ENCODE measurements around the gene CCN6.
"Not testable (repeated sequence)": the region's sequence is repeated elsewhere in the genome, so short reads cannot be mapped to it uniquely, and the experiment has no call there.

Gene CCN6

DNA sequence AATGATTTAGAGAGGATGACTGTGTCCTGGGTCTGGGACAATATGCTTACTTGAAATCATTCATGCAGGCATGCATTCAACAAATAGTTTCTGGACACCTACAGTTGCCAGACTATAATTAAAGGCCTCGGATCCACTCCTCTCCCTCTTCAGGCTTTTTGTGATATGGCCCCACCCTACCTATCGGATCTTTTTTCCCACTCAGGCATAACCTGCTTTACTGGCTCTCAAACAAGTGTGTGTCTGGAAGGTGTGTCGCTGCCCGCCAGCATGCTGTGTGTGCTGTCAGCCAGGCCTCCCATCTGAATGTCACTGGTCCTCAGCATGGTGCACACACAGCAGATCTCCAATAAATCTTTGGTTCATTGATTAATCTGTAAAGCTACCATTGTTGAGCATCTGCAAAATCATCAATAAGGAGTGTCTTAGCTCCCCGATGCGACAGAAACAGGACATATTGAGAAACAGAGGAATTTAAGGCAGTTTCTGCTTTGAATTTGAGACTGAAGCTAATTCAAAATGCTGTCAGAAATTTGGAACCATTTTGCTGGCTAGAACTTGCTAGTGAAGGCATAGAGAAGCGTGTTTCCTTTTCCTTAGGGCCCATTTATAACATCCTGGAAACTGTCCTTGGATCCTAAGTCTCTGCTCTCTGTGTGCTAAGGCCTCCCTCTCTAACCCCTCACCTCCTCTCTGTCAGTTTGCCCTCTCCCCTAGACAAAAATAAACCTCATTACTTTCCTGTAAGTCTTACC is 23.5 kb upstream of the CCN6 start:
- no peak for DNase-seq

DNA sequence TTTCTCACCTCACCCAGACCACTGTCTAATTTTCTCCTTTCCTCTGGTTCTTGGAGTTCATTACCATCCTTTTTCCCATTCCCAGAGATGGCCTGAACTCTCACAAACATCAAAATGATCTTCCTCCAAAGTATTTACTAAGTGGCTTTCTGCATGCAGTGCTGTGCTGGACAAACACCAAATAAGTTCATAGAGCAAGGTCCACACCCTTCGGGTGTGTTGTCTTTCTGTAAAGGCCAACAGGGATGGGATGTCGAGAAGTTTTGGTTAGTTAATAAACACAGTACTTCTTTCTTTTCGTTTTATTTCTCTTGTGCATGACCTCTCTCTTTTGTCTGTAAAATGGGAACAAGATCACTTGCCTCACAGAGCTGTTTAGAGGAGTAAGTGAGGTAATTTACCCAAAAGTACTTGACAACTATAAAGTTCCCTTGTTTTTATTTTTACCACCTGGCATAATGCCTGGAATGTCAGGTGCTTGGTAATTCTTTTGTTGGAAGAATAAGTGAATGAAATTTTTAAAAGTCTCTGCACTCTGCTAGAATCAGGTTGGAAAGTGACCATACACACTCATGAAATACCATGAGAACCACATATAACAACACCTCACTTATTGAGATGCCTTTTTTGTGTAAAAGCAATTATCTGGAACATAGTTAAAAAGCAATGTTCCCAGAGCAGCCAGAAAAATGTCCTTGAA is 22.8 kb upstream of the CCN6 start:
- DNase-seq: no peak

DNA sequence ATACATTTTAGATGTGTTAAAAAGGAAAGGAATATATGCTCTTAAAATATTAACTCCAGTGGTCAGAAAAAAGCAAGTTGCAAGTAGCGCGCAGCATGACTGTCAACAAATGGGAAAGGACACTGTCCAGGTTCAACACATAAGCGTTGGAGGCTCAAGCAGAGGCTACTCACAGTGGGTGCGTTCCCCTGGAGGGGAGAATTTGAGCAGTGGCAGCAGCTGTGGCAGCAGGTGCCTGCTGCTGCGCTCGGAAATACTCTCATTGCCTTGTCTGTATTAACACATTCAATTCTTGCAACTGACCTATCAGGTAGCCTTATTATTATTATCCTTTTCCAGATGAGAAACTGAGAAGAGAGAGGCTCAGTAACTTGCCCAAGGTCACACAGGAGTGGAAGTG is 21.9 kb upstream of the CCN6 start:
- no peak for DNase-seq

DNA sequence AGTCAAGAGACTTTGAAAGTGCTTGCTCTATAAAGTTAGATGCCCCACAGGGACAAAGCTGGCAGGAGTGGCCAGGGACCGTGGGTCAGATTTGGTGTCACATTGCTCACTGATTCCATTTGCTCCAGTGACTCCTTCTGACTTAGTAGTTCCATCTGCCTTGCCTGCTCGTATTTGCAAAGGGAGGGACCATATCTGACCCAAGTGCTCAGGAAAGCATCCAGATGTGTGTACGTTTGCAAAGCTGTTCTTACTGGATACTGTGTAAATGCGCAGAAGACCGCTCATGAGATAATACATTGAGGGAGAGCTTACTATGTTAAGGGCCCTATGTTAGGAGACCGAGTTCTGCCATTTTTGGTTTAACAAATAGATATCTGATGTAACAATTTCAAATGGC is 21.2 kb upstream of the CCN6 start:
- no peak for DNase-seq

DNA sequence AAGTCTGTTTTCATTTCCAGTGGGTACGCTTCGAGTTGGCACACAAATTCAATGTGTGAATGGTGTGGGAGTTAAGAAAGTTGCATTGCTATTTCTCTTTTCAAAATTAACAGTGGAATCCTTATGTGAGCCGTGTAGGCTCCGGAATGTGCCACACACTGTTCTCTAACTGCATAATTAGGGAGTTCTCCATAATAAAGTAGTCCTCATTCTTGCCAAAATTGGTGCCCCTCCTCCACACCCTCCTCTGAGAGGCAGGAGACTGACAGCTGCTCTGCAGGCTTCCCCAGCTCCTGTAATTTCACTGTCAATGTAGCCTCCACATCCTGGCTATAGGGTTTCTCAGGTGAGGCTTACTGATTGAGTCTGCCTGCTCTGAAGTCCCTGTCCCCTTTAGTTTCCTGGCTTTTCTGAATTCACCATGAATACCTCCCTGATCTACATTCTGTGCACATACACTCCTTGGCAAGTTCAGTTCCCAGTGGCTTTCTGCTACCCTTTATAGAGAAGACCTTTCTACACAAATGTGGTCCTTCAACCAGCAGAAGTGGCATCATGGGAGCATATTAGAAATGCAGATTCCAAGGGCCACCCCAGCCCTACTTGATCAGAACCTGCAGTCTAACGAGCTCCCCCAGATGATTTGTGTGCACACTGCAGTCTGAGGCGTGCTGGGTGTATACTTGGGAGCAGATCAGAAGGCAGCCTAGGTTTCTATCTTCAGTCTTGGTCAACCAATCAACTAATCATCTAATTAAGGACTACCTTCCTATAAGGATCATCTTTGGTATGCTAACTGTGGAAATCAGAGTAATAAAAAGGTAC is 19.9 kb upstream of the CCN6 start:
- DNase-seq: no peak

DNA sequence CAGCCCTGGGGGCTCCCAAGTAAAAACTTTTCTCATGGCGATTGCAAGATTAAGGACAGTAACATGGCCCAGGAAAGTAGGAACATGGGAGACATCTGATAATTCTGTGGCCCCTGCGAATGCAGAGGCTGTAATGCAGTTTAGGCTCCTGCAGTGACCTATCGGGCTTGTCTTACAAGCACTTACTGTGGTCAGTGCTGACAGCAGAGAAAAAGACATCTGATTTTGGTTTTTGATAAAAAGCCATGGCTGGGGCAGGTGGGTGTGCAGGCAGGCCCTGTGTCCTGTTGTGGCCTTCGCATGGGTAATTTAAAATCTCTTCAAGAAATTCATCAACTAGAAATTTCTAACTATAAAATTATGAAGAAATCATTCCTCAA is 19.3 kb upstream of the CCN6 start:
- DNase-seq: no peak

DNA sequence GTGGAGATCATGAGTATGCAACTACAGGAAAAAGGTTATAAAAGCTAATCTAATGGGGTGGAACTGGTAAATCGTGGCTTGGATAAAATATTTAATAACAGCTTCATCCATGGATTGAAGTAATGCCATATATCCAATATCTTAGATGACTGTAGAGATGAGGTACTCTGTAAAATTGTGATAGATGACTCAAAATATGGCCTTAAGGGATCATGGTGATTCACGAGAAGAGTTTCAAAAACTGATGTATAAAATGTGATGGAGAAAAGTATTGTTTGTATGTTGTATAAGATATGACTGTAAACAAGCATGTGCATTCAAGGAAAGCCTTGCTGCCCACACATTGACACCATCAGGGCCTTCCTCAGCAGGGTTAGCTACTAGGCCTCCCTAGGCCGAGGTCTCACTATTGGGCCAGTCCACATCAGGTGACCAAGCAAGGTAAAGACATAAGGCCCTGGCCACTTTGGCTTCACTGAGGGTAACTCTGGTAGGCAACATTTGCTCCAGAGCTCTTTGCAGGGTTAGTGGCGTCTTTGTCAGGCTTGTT is 17.7 kb upstream of the CCN6 start:
- no peak for DNase-seq

DNA sequence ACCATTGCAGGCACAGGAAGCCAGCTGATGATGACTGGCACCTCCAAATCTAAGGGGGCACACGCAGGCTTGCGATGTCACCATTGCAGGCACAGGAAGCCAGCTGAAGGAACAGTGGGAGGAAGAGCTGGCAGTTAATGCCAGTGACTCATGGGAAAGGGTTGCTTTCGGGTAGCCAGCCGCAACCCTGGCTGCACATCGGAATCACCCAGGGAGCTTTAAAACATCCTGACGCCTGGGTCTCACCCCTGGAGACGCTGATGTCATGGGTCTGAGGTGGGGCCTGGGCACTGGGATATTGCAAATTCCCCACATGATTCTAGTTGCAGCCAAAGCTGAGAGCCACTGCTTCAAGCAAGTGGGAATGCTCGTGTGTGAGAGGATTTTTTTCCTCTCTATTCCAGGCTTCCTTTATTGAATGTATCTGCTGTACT is 16.1 kb upstream of the CCN6 start:
- DNase-seq: no peak

DNA sequence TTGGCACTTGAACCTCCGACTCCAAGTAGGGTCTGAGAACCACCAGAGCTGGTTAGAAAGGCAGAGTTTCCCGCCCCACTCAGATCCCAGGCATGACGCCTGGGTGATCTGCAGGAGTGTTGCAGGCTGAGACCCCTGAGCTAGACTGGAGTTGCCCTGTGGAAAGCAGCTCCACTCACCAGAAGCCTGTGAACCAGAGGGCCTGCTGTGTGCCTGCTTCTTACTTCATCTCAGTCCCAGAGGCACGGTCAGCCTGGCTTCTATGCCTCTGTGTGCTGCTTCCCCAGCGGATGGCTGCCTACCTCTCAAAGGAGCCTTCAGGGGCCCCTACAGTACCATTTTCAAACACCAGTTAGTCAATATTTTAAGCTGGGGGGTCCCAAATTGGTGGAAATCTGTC is 15.6 kb upstream of the CCN6 start:
- DNase-seq: no peak

DNA sequence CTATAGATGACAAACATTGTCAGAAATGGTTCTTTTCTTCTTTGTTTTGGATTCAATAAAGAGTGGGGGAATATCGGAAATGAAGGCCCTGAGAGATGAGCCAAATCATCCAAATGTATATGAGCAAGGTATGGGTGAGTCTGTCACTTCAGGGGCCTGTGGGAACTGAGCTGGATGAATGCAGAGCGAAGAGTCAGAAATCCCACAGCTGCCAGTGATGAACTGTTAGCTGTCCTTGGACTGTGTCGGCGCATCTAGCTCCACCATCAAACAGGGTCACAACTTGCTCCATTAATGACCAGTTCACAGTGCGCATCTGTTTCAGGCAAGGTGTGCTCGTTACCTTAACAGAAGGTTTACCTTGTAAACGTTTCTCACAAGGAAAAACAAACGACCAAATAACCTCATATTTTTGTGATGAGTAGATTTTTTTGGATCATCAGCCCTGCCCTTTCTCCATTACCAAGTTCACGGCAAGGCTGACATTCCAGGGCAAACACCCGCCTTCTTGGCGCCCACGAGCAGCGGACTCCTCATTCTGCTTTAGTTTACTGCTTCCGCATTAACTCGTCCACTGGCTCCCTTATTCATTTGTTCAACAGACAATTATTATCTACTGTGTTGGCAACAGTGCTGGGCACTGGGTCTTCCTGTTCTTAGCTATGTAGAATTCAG is 15.0 kb upstream of the CCN6 start:
- DNase-seq: no peak

DNA sequence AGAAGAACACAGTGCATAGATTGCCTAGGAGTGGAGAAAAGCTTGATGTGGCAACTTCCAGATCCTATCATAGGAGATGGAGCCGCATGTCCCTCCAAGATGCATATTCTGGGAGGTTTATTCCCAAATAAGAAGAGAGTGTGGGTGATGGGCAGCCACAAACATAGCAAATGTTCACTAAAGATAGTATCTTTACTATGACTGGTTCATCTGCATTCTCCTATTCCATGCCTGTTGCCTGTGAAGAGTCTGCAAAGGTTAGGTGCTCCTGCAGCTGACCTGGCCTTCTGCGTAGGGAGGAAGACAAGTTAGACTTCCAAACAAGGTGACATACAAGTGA is 14.5 kb upstream of the CCN6 start:
- DNase-seq: no peak

DNA sequence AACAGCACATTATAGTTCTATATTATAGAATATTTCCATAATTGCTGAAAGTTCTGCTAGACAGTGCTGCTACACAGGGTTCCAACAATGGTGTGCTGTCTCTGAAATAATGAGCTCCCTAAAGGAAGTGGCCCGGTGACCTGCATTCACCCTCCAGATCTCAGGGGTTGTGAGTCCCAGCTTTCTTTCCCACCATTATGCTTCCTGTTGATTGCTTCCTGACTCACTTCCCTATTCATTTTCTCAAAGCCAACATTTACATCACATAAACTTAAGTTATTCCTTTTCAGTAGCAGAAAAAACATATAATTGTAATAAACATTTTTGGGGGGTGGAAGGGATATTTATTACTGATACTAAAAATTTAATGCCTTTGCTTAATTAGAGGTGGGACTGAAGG is 12.9 kb upstream of the CCN6 start:
- no peak for DNase-seq

DNA sequence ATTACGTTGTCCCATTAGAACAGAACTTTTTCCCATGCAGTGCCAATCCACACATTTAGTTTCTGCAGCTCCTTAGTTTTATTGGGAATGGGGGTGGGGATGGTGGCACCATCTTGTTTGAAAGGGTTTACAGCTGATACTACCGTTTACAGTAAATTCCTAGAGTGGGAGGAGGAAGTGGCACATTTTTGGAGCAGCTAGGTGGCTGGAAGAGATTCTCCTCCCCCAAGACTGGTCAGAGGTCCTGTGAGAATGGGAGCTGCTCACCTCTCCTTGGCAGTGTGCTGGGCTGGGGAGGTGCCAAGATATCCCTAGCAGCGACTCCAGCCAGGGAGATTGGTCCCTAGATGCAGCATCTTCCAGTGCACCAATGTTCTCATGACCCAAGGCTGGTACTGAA is 12.4 kb upstream of the CCN6 start:
- no peak for DNase-seq

DNA sequence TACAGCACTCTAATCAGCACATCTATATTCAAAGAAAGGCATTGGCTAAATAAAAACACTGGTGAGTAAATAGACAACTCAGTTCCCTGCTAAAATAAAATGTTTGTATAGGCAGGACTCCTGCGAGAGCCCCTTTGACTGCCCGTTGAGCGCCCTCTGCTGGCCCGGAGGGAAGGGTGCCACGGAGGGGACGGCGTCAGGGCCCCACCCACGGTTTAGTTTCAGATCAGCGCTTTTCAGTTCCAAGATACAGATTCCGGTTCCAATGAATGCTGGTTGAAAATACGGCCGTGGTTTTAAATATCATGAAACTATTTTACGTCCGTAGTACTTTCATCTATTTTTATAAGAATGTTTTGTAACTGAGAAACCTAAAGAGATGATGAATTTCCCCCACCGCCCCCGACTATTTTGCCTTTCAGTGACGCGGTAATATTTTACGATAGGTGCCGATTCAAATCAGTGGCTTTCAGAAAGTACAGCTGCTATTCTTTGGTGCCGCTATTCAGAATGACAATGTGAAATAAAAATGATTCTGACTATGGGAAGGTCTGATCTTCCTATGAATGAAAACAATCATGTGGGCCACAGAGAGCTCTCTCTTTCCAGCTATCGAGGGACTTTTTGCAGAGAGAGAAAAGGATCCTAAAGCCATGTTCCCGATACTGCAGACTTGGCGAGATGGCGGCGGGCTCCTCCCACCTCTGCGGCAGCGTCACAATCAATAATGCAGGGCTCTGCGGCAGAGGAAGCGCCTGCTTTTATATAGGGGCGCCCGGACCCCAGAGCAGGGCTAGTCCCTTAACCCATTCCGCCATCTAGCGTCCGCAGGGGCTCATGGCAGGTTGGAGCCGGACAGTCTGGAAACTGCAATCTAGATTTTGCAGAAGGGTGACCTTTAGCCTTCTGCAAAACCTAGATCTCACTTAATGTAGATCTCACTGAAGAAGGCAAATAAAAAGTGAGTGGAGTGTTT is 10.6 kb upstream of the CCN6 start:
- DNase-seq: peak; percentile 95

DNA sequence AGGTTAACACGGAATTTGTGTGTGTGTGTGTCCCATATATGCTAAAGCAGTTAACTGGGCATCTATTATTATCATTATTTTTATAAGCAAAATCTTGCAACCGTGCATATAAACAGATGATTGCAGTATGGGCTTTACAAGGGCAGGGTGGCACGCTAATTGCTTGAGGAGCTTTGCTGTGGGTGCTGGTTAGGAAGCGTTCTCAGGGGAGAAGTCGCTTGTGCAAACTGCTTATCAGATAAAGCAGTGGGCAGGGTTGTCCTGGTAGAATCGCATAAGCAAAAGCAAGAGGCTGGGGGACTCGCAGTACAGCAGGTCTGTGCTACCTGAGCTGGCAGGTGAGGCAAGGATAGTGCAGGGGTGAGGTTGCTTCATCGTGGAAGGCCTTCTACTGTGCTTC is 9.7 kb upstream of the CCN6 start:
- no peak for DNase-seq

DNA sequence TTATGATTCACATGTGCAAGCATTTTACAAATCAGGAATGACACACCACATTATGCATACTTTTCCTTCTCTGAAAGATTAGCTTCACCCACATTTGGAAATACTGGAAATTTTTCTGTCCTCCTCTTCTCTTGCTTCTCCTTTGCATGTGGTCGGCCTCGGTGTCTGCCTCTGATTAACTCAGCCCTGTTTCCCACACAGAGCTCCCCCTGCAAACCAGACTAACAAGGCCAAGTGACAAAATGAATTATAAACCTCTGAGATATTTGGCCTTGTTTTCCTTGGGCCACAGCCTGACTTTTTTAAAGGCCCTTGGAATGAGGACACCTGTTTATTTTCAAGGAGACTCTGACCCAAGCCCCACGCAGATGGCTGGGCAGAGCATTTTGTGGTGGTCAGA is 9.0 kb upstream of the CCN6 start:
- DNase-seq: no peak

DNA sequence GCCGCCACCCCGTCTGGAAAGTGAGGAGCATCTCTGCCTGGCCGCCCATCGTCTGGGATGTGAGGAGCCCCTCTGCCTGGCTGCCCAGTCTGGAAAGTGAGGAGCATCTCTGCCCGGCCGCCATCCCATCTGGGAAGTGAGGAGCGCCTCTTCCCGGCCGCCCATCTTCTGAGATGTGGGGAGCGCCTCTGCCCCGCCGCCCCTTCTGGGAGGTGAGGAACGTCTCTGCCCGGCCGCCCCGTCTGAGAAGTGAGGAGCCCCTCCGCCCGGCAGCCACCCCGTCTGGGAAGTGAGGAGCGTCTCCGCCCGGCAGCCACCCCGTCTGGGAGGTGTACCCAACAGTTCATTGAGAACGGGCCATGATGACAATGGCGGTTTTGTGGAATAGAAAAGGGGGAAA is 6.4 kb upstream of the CCN6 start:
- not testable (repeated sequence) for DNase-seq

DNA sequence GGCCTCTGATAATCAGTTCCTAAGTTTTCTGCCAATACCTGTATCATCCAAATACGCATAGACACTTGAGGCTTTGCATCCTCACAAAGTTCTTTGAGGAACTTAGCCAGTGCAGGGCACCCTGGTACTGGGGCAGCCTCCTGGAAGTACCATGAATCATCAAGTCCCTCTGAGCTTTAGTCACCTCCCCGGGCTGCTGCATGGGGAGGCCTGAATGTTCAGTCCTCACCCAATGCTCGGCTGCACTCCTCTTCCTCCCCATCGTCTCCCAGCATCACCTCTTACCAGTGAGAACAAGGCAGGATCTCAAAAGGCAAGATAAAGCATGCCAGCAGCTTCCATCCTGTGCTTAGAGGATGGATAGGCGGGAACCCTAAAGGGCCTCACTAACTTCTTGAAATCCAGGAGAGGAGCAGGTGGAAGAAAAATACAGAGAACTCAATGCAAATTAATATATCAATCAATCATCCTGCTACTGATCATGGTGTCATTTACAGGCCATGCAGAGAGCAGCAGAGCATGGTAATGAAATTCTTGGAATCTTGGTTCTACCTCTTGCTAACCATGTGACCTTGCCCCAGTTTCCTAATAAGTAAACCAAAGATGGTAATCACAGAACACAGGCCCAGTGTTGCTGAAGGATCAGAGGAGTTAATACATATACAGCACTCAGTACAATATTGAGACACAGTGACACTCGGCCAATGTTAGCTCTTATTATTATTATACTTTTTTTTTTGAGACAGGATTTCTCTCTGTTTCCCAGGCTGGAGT is 4.7 kb upstream of the CCN6 start:
- DNase-seq: no peak

DNA sequence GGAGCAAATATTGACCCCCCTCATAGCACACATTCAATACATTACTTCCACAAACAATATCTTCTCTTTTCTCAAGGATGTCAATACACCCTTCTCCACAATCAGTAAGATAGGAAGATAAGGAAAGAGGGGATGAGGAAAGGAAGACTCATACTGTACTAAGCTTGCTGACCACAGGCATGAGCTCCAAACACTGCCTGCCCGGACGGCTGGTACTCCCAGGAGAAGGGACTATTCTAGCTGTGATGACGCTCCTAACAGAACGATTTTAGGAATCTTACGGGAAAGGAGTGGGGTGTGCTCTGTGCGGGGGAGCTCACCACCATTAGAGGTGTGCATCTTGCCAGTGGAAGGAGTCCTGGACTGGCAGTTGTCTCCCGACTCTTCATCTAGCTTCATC is 3.9 kb upstream of the CCN6 start:
- DNase-seq: no peak

DNA sequence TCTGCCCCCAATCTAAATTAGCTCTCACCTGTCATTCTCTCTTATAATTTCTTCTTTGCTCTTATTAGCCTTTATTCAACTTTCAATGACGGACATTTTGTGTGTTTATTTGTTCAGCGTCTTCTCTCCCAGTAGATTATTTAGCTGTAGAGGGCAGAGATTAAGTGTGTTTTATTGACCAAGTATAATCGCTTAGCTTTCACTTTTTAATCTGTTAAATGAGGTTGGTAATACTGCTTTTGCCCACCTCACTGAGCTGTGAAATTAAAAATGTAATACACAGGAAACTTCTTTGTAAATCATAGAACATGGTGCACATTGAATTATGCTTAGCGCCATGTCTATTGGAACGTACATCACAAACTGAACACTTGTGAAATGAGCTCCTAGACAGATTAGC is 3.5 kb upstream of the CCN6 start:
- DNase-seq: no peak

DNA sequence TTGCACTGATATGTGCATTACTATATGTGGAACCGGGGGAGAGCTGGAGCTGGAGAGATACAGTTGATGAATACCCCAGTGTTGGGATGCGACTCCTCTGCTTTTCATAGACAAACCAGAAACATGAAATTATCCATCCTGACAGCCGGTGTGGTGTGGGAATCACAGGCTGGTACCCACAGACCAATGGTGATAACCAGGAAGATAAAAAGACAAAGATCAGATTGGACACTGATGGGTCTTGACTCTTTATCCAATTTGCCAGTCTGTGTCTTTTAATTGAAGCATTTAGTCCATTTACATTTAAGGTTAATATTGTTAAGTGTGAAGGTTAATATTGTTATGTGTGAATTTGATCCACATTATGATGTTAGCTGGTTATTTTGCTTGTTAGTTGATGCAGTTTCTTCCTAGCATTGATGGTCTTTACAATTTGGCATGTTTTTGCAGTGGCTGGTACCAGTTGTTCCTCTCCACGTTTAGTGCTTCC is 2.6 kb upstream of the CCN6 start:
- not testable (repeated sequence) for DNase-seq
